Body of pancreas (tissue), 4 donors: ENCODE data around the gene TRIM17. TPM values are rescaled to one million over a fixed set of nuclear protein-coding genes. Genes with fewer than 3 reads are reported as not detected.
A peak's percentile ranks its signal among the peaks of the same experiment; 100 is the strongest.

Experiments
- ATAC-seq: fragments of 150-250 bp; one replicate; pipeline ENCODE4 v1.9.1; 2016
- DNase-seq, 4 donors: peaks; one replicate each; pipeline ENCODE4 v3.0.0-alpha.2; 2019
- H3K27ac ChIP-seq, 4 donors: fragments of 200-600 bp; sonication (generic); 1 replicate in 3 of 4; 2 replicates in 1 of 4; pipeline versions ENCODE4 v1.5.1 to v1.6.1; 2016 to 2019; ENCODE audit warnings: mild to moderate bottlenecking in 1 of 4, mixed read lengths in 1 of 4, moderate library complexity in 1 of 4
- H3K27me3 ChIP-seq, 2 donors: fragments of 200-600 bp; sonication (generic); one replicate each; pipeline ENCODE4 v1.6.0; 2016; ENCODE audit warnings: mild to moderate bottlenecking in 1 of 2
- H3K36me3 ChIP-seq, 2 donors: fragments of 200-600 bp; sonication (generic); replicated peaks in 1 of 2; 2 replicates each; pipeline ENCODE4 v1.5.1; 2016; ENCODE audit warnings: low read depth in 2 of 2; ENCODE audit not compliant: insufficient read depth in 1 of 2
- H3K4me1 ChIP-seq: fragments of 200-600 bp; sonication (generic); one replicate; pipeline ENCODE4 v1.6.0; 2016
- H3K4me3 ChIP-seq, 2 donors: fragments of 200-600 bp; sonication (generic); 1 replicate in 1 of 2; 2 replicates in 1 of 2; pipeline ENCODE4 v1.5.1; 2016 to 2019
- H3K9me3 ChIP-seq, 3 donors: fragments of 200-600 bp; sonication (generic); 1 replicate in 2 of 3; 2 replicates in 1 of 3; pipeline ENCODE4 v1.5.1; 2016
- CTCF ChIP-seq, 7 experiments: fragments of 450-650 bp in 4 of 7; fragments of 200-600 bp in 3 of 7; sonication (generic) in 3 of 7; IDR thresholded peaks; one replicate each; pipeline ENCODE4 v1.5.1; 2016 to 2019; ENCODE audit warnings: antibody characterized with exemption in 7 of 7
- POLR2A ChIP-seq, 3 donors: fragments of 450-650 bp; IDR thresholded peaks; one replicate each; pipeline ENCODE4 v1.6.1; 2016; ENCODE audit warnings: antibody characterized with exemption in 3 of 3, mild to moderate bottlenecking in 2 of 3
- WGBS, 2 donors: methylation state at CpG; one replicate each; pipeline ENCODE4 v1.1.5; 2017; 5-methylcytosine and 5-hydroxymethylcytosine counted together
- intact Hi-C: fragments of 100-400 bp; cut with DNase I; formaldehyde crosslinking; loops from one replicate; pipeline ENCODE4 v1.15.1; 2023
- total RNA-seq, 2 donors: library from RNA; depleted of rRNA; stranded (reverse); fragments of >200 nt; gene quantifications; one replicate each; pipeline ENCODE4 v1.1.0, GENCODE V29; 2016

TRIM17 gene
- total RNA-seq, 2 donors from 2014 or later = 1.0 TPM; not detected in 1

- TF ChIP-seq POLR2A (IDR thresholded peaks at IDR 0.05) (no peak), CTCF (IDR thresholded peaks at IDR 0.05) (no peak)
- peaks cover 3 to 8% of the 10 kb centered on the region in 2 donors for H3K27me3 ChIP-seq
- intact Hi-C loops = no loop called here
- 62 to 72% methylated on average over 11 of the region's 11 CpGs for WGBS, 2 donors
- peaks cover 10% of the 10 kb centered on the region for H3K4me1 ChIP-seq
- no peaks in the 10 kb centered on the region for H3K9me3 ChIP-seq
- H3K27ac ChIP-seq = no peak overlapping the region
- DNase-seq (no peak), ATAC-seq (no peak)
- H3K36me3 ChIP-seq = no peaks in the 10 kb centered on the region
- no peak overlapping the region for H3K4me3 ChIP-seq
Observed at GRCh38 chr1:228450200-228450599, 33.5 kb upstream of the TRIM17 start.

GRCh38 chr1:228448372-228448771, 31.7 kb upstream of the TRIM17 start:
- H3K4me1 ChIP-seq = peaks cover 10% of the 10 kb centered on the region
- ATAC-seq (no peak), DNase-seq (no peak)
- intact Hi-C loops = no loop called here
- no peak for TF ChIP-seq POLR2A (IDR thresholded peaks at IDR 0.05)
- TF ChIP-seq CTCF (IDR thresholded peaks at IDR 0.05) = no peak
- no peaks in the 10 kb centered on the region for H3K36me3 ChIP-seq
- 60 to 73% methylated on average over 6 of the region's 6 CpGs for WGBS, 2 donors
- H3K27me3 ChIP-seq = peaks cover 3 to 14% of the 10 kb centered on the region in 2 donors
- no peak overlapping the region for H3K27ac ChIP-seq
- no peak overlapping the region for H3K4me3 ChIP-seq
- H3K9me3 ChIP-seq = no peaks in the 10 kb centered on the region

DNA sequence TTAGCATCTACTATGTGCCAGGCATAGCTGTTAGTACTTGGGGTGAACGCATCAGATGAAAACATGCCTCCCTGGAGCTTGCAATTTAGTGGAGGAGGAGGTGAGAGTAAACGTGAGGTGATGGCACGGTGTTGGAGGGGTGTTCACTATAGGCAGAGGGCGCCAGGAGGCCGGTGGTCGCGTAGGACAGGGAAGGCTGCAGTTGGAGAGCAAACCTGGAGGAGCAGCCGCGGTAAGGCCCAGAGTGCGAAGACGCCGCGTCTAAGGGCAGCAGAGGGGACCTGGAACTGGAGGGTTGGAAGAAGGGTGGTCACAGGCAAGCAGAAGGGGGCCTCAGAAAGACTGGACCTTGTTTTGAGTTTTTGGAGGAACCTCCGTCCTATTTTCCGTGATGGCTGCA, 30.2 kb upstream of the TRIM17 start:
- no peak overlapping the region for H3K4me3 ChIP-seq
- intact Hi-C loops = no loop called here
- H3K36me3 ChIP-seq = no peaks in the 10 kb centered on the region
- 47 to 53% methylated on average over 15 of the region's 15 CpGs for WGBS, 2 donors
- H3K9me3 ChIP-seq = no peaks in the 10 kb centered on the region
- no peak overlapping the region for H3K27ac ChIP-seq
- H3K27me3 ChIP-seq = peaks cover 3 to 14% of the 10 kb centered on the region in 2 donors
- DNase-seq (no peak), ATAC-seq (no peak)
- no peak for TF ChIP-seq CTCF (IDR thresholded peaks at IDR 0.05)
- peaks cover 10% of the 10 kb centered on the region for H3K4me1 ChIP-seq

GRCh38 chr1:228445843-228446650, 29.4 kb upstream of the TRIM17 start:
- H3K4me3 ChIP-seq = no peak overlapping the region
- H3K27ac ChIP-seq = no peak overlapping the region
- no peaks in the 10 kb centered on the region for H3K9me3 ChIP-seq
- WGBS, 2 donors = 7 to 16% methylated on average over 29 to 48 of the region's 51 CpGs
- peaks cover 3 to 14% of the 10 kb centered on the region in 2 donors for H3K27me3 ChIP-seq
- H3K36me3 ChIP-seq = no peaks in the 10 kb centered on the region
- TF ChIP-seq CTCF (IDR thresholded peaks at IDR 0.05) (no peak), POLR2A (IDR thresholded peaks at IDR 0.05) (no peak)
- ATAC-seq = peak; percentile 66
- DNase-seq = peak in 2 of 4 donors; percentile 30 to 45
- peaks cover 10% of the 10 kb centered on the region for H3K4me1 ChIP-seq
- intact Hi-C loops = no loop called here

DNA sequence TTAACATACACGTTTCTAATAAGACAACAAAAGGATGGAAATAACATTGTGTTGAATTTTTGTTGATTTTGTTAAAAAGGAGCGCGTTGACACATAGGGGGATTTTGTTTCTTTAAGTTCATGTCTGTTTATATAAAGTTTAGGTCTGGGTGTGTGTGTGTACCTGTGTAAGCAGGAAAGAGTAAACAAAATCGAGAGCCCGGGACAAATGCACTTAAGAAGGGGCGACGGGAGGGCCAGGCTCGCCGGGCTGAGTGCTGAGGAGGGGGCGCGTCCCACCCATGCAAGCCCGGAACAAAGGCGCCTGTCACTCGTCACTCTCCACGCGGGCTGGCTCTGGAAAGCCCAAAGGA, 28.8 kb upstream of the TRIM17 start:
- Histone ChIP-seq H3K9me3 (no peaks in the 10 kb centered on the region), H3K4me1 (peaks cover 10% of the 10 kb centered on the region), H3K27ac (no peak overlapping the region), H3K27me3 (peaks cover 3 to 14% of the 10 kb centered on the region in 2 donors), H3K4me3 (no peak overlapping the region), H3K36me3 (no peaks in the 10 kb centered on the region)
- no peak for ATAC-seq
- TF ChIP-seq POLR2A (IDR thresholded peaks at IDR 0.05) (no peak), CTCF (IDR thresholded peaks at IDR 0.05) (no peak)
- WGBS, 2 donors = 4 to 6% methylated on average over 16 of the region's 16 CpGs
- intact Hi-C loops = no loop called here
- no peak for DNase-seq
